ENCODE measurements around the gene CITED1.
"Not testable (repeated sequence)": the region's sequence is repeated elsewhere in the genome, so short reads cannot be mapped to it uniquely, and the experiment has no call there.

The CITED1 gene

GRCh38 chrX:72305286-72306084 is at the start of gene CITED1:
Gene CITED1 (minus strand): TSS chrX:72305914. CDS start chrX:72302869, 3,045 bp downstream.
- no peak for FAIRE-seq

GRCh38 chrX:72352786-72353185 is 47.1 kb upstream of the CITED1 start:
- FAIRE-seq = no peak

- no peak for FAIRE-seq
These were observed 46.1 kb upstream of the CITED1 start for GRCh38 chrX:72351606-72352334.

GRCh38 chrX:72349190-72349589 is 43.5 kb upstream of the CITED1 start:
- FAIRE-seq = no peak

GRCh38 chrX:72348247-72348979 is 42.7 kb upstream of the CITED1 start:
- no peak for FAIRE-seq

- no peak for FAIRE-seq
These were observed 41.7 kb upstream of the CITED1 start for GRCh38 chrX:72347366-72347765.

- FAIRE-seq = no peak
These were observed 40.7 kb upstream of the CITED1 start for GRCh38 chrX:72346302-72346949.

GRCh38 chrX:72340626-72341025 is 34.9 kb upstream of the CITED1 start:
- FAIRE-seq = no peak

- no peak for FAIRE-seq
These were observed 34.3 kb upstream of the CITED1 start for GRCh38 chrX:72340041-72340440.

- no peak for FAIRE-seq
These were observed 24.4 kb upstream of the CITED1 start for GRCh38 chrX:72330131-72330530.

GRCh38 chrX:72326605-72327300 is 21.0 kb upstream of the CITED1 start:
- no peak for FAIRE-seq

- FAIRE-seq = not testable (repeated sequence)
These were observed 13.9 kb upstream of the CITED1 start for GRCh38 chrX:72319651-72320050.

GRCh38 chrX:72317139-72317538 is 11.4 kb upstream of the CITED1 start:
- no peak for FAIRE-seq

- FAIRE-seq = no peak
These were observed 10.8 kb upstream of the CITED1 start for GRCh38 chrX:72316408-72317110.

GRCh38 chrX:72314881-72315280 is 9.2 kb upstream of the CITED1 start:
- FAIRE-seq = no peak

- FAIRE-seq = no peak
These were observed 8.3 kb upstream of the CITED1 start for GRCh38 chrX:72313707-72314641.

GRCh38 chrX:72312311-72312940 is 6.7 kb upstream of the CITED1 start:
- FAIRE-seq = no peak

GRCh38 chrX:72309297-72310071 is 3.8 kb upstream of the CITED1 start:
- FAIRE-seq = no peak
